HCT116 (cell line): ENCODE results near the gene HOXA7. TPM values are rescaled to one million over a fixed set of nuclear protein-coding genes. Genes with fewer than 3 reads are reported as not detected.

Source experiments
- ATAC-seq: fragments of 200-7000 bp; cut with Tn5 transposase; 2 replicates; pipeline ENCODE4 v1.9.1; 2020; ENCODE audit warnings: mild to moderate bottlenecking, moderate library complexity
- BruUV-seq: library from RNA; stranded (reverse); fragments of 400-500 nt; replicated peaks from 2 replicates; lab custom pipeline; 2021; lab: Mats Ljungman, UMichigan
- CTCF ChIA-PET: fragments of 300-600 bp; sonication (Branson Sonifier 250); formaldehyde crosslinking; loops from one replicate; lab custom pipeline; 2021; ENCODE audit warnings: antibody characterized with exemption; lab: Charles Lee
- POLR2A ChIA-PET: fragments of 300-600, 350-600 bp; sonication (Branson Sonifier 250); formaldehyde crosslinking; loops from one replicate; lab custom pipeline; 2021; ENCODE audit warnings: antibody characterized with exemption; lab: Charles Lee
- RAD21 ChIA-PET, 2 experiments: fragments of 300-600 bp; sonication (Branson Sonifier 250); formaldehyde crosslinking; loops; one replicate each; lab custom pipeline; 2023; ENCODE audit warnings: low total read pairs in 2 of 2; ENCODE audit not compliant: uncharacterized antibody in 2 of 2, unreplicated experiment in 2 of 2, low non-redundant PET in 1 of 2; lab: Charles Lee
- DNase-seq: peaks from one replicate; pipeline ENCODE4 v3.0.0-alpha.2; 2010; ENCODE audit warnings: low read depth, low spot score
- H2AFZ ChIP-seq: fragments of 200-600 bp; shearing (Covaris generic), sonication (generic); 2 replicates; pipeline ENCODE4 v1.6.1; 2017; ENCODE audit warnings: low read depth, mixed run types, mixed read lengths, antibody characterized with exemption, low read length; ENCODE audit not compliant: poor library complexity, severe bottlenecking
- H3K27ac ChIP-seq: 2 replicates; pipeline ENCODE4 v1.5.1; 2012; ENCODE audit warnings: low read depth, low read length
- H3K27me3 ChIP-seq: fragments of 200-600 bp; sonication (generic); 2 replicates; pipeline ENCODE4 v1.6.1; 2016; ENCODE audit warnings: mixed run types, low read length, mixed read lengths; ENCODE audit not compliant: insufficient read depth
- H3K36me3 ChIP-seq, 2 experiments: fragments of 200-500 bp in 1 of 2; fragments of 200-600 bp in 1 of 2; sonication (Bioruptor generic) in 1 of 2; sonication (generic) in 1 of 2; 2 replicates each; pipeline versions ENCODE4 v1.5.1 to v1.6.1; 2014 to 2016; ENCODE audit warnings: low read length in 2 of 2, inconsistent platforms in 1 of 2, mixed read lengths in 1 of 2, mixed run types in 1 of 2; ENCODE audit not compliant: insufficient read depth in 2 of 2, control insufficient read depth in 1 of 2
- H3K4me1 ChIP-seq, 2 experiments: fragments of 200-600 bp in 1 of 2; sonication (generic) in 1 of 2; 2 replicates each; pipeline versions ENCODE4 v1.5.1 to v1.6.1; 2012 to 2017; ENCODE audit warnings: low read length in 2 of 2, inconsistent platforms in 1 of 2, mild to moderate bottlenecking in 1 of 2, mixed read lengths in 1 of 2, mixed run types in 1 of 2, moderate library complexity in 1 of 2; ENCODE audit not compliant: insufficient read depth in 2 of 2, control insufficient read depth in 1 of 2
- H3K4me2 ChIP-seq: fragments of 200-600 bp; sonication (generic); 2 replicates; pipeline ENCODE4 v1.6.1; 2017; ENCODE audit warnings: mixed run types, low read length, mixed read lengths
- H3K4me3 ChIP-seq, 2 experiments: fragments of 200-600 bp in 1 of 2; sonication (generic) in 1 of 2; replicated peaks in 1 of 2; 2 replicates each; pipeline ENCODE4 v1.5.1; 2011 to 2016; ENCODE audit warnings: low read length in 2 of 2, control low read depth in 1 of 2, low read depth in 1 of 2, mild to moderate bottlenecking in 1 of 2, mixed read lengths in 1 of 2, mixed run types in 1 of 2
- H3K79me2 ChIP-seq: fragments of 200-600 bp; sonication (generic); 2 replicates; pipeline ENCODE4 v1.6.1; 2017; ENCODE audit warnings: mild to moderate bottlenecking, mixed run types, low read length, moderate library complexity, mixed read lengths; ENCODE audit not compliant: insufficient read depth
- H3K9ac ChIP-seq: fragments of 200-600 bp; sonication (generic); 2 replicates; pipeline ENCODE4 v1.6.1; 2016; ENCODE audit warnings: low read length, mixed read lengths
- H3K9me2 ChIP-seq: fragments of 200-600 bp; sonication (generic), shearing (Covaris generic); 2 replicates; pipeline ENCODE4 v1.6.1; 2017; ENCODE audit warnings: mixed run types, mild to moderate bottlenecking, moderate library complexity; ENCODE audit not compliant: insufficient read depth
- H3K9me3 ChIP-seq, 2 experiments: fragments of 200-500 bp in 1 of 2; fragments of 200-600 bp in 1 of 2; sonication (Bioruptor generic) in 1 of 2; sonication (generic) in 1 of 2; 2 replicates each; pipeline ENCODE4 v1.6.1; 2014 to 2017; ENCODE audit warnings: low read length in 2 of 2, mixed read lengths in 2 of 2, inconsistent platforms in 1 of 2, low read depth in 1 of 2, mild to moderate bottlenecking in 1 of 2, mixed run types in 1 of 2, moderate library complexity in 1 of 2; ENCODE audit not compliant: control insufficient read depth in 1 of 2, insufficient read depth in 1 of 2
- H4K20me1 ChIP-seq: fragments of 200-600 bp; sonication (generic), shearing (Covaris generic); 2 replicates; pipeline ENCODE4 v1.6.1; 2017; ENCODE audit warnings: mixed run types, mild to moderate bottlenecking, moderate library complexity; ENCODE audit not compliant: insufficient read depth
- CEBPB ChIP-seq: IDR thresholded peaks from 2 replicates; pipeline ENCODE4 v1.6.1; 2012; ENCODE audit warnings: low read depth
- CTCF ChIP-seq, 3 experiments: fragments of 200-600 bp in 1 of 3; sonication (generic) in 1 of 3; IDR thresholded peaks in 2 of 3; conservative IDR thresholded peaks in 1 of 3; 2 replicates each; pipeline ENCODE4 v1.5.1; 2012 to 2017; ENCODE audit warnings: low read depth in 2 of 3, low read length in 2 of 3, antibody characterized with exemption in 1 of 3, borderline replicate concordance in 1 of 3, control low read depth in 1 of 3, mild to moderate bottlenecking in 1 of 3, mixed read lengths in 1 of 3, mixed run types in 1 of 3, moderate library complexity in 1 of 3; ENCODE audit not compliant: insufficient read depth in 1 of 3
- JUND ChIP-seq: IDR thresholded peaks from 2 replicates; pipeline ENCODE4 v1.6.1; 2012
- POLR2A ChIP-seq: IDR thresholded peaks from 2 replicates; pipeline ENCODE4 v1.7.0; 2011; ENCODE audit warnings: borderline replicate concordance; ENCODE audit not compliant: insufficient read depth, insufficient read length; ENCODE audit errors: extremely low read depth
- POLR2AphosphoS5 ChIP-seq: IDR thresholded peaks from 2 replicates; pipeline ENCODE4 v1.6.1; 2011; ENCODE audit warnings: mild to moderate bottlenecking, low read depth, low read length, moderate library complexity
- TCF7L2 ChIP-seq: IDR thresholded peaks from 2 replicates; pipeline ENCODE4 v1.7.0; 2011; ENCODE audit warnings: borderline replicate concordance, inconsistent platforms; ENCODE audit not compliant: insufficient read depth, insufficient read length; ENCODE audit errors: extremely low read depth
- YY1 ChIP-seq: IDR thresholded peaks from 2 replicates; pipeline ENCODE4 v1.6.1; 2011; ENCODE audit warnings: low read length, low read depth, moderate library complexity, mild to moderate bottlenecking; ENCODE audit not compliant: insufficient replicate concordance; ENCODE audit errors: extremely low read depth
- ZFX ChIP-seq: fragments of 450-650 bp; IDR thresholded peaks from 2 replicates; pipeline ENCODE4 v1.6.1; 2017
- ZNF274 ChIP-seq: fragments of 200-500 bp; sonication (Bioruptor generic); IDR thresholded peaks from 2 replicates; pipeline ENCODE4 v1.6.1; 2014; ENCODE audit warnings: mild to moderate bottlenecking, low read depth, low read length, inconsistent platforms
- intact Hi-C: fragments of 100-400 bp; cut with micrococcal nuclease; formaldehyde crosslinking; loops from 2 replicates; pipeline ENCODE4 v1.10.0; 2022
- total RNA-seq: library from RNA; stranded (reverse); gene quantifications from one replicate; pipeline ENCODE4 v1.2.1, GENCODE V29; 2021; ENCODE audit not compliant: unreplicated experiment

Gene HOXA7
- total RNA-seq, 1 experiment from 2014 or later, result 15.0 TPM

- TSS peak; percentile 65 for BruUV-seq
- H3K4me3 ChIP-seq, result peak overlapping the region; percentile 60 to 71
- peak overlapping the region; percentile 95 for H3K4me2 ChIP-seq
- H3K27ac ChIP-seq, result peak overlapping the region; percentile 82
- no peaks in the 10 kb centered on the region for H4K20me1 ChIP-seq
- H3K9ac ChIP-seq, result peak overlapping the region; percentile 74
- H3K79me2 ChIP-seq, result peaks cover 51% of the 10 kb centered on the region
- no peaks in the 10 kb centered on the region for H3K36me3 ChIP-seq
- ChIA-PET RAD21 (interaction anchor here in 1 of 2 experiments (1.0 to 1.2 kb wide), 4 partner anchors 10 to 781 kb away, joined by 3 to 4 read pairs (median 3); no protein-coding TSS in a partner anchor), CTCF (interaction anchor here (0.6 to 3.7 kb wide), 8 partner anchors 11 to 469 kb away, joined by 3 to 27 read pairs (median 4); no protein-coding TSS in a partner anchor), POLR2A (interaction anchor here (0.8 to 2.5 kb wide), 6 partner anchors 9 to 470 kb away, joined by 3 to 8 read pairs (median 4); no protein-coding TSS in a partner anchor)
- H3K9me3 ChIP-seq, result no peaks in the 10 kb centered on the region
- TF ChIP-seq ZFX (peak; percentile 89), POLR2AphosphoS5 (peak; percentile 75), ZNF274 (no peak), CTCF (IDR thresholded peaks at IDR 0.05 in 2 of 3, conservative IDR thresholded peaks at IDR 0.05 in 1 of 3; ENCODE audit: borderline replicate concordance in 1 of 3, insufficient read depth in 1 of 3, low read depth in 2 of 3, low read length in 2 of 3) (peak in 2 of 3 experiments; percentile 76 to 83; a peak in 4 of 6 replicates), TCF7L2 (peak; percentile 43), POLR2A (peak; percentile 83), JUND (no peak), CEBPB (no peak), YY1 (peak; percentile 61)
- no peak for DNase-seq
- H3K27me3 ChIP-seq, result no peaks in the 10 kb centered on the region
- H2AFZ ChIP-seq, result peak overlapping the region; percentile 63
- intact Hi-C loops, result loop anchor here (5.0 kb wide), 1 partner anchor 298 kb away; no protein-coding TSS in a partner anchor
- H3K4me1 ChIP-seq, result peaks cover 30 to 69% of the 10 kb centered on the region in 2 experiments
- H3K9me2 ChIP-seq, result no peaks in the 10 kb centered on the region
- peak; percentile 62 for ATAC-seq
Measured at GRCh38 chr7:27150568-27151340, 5.7 kb downstream of the HOXA7 start.
